GM23248 (cell line): ENCODE measurements around the gene SLC2A13.

ENCODE experiments used
- EZH2 ChIP-seq: fragments of 200-600 bp; sonication (generic); IDR thresholded peaks from 2 replicates; pipeline ENCODE4 v1.6.1; 2018; ENCODE audit warnings: antibody characterized with exemption, mild to moderate bottlenecking; ENCODE audit not compliant: insufficient read depth, poor library complexity, severe bottlenecking
- EZH2phosphoT487 ChIP-seq: fragments of 200-600 bp; sonication (generic); IDR thresholded peaks from 2 replicates; pipeline ENCODE4 v1.6.1; 2018; ENCODE audit warnings: antibody characterized with exemption, moderate library complexity, mild to moderate bottlenecking, low read depth; ENCODE audit not compliant: insufficient read depth

- TF ChIP-seq EZH2 (no peak), EZH2phosphoT487 (no peak)
These were observed 237.6 kb downstream of the SLC2A13 start for GRCh38 chr12:39868328-39868725.
